Measurements from ENCODE around the gene DOP1B.

DOP1B gene

GRCh38 chr21:36175771-36176565 is 19.3 kb downstream of the DOP1B start:
- no peak for TF ChIP-seq CTCF (IDR thresholded peaks at IDR 0.05; ENCODE audit: borderline replicate concordance, insufficient read depth, low read depth, low read length)
- H3K4me3 ChIP-seq (ENCODE audit: low read depth, low read length): no peak overlapping the region

- TF ChIP-seq CTCF (IDR thresholded peaks at IDR 0.05; ENCODE audit: borderline replicate concordance, insufficient read depth, low read depth, low read length): no peak
- no peak overlapping the region for H3K4me3 ChIP-seq (ENCODE audit: low read depth, low read length)
These were observed 21.7 kb downstream of the DOP1B start for GRCh38 chr21:36178349-36178748.

GRCh38 chr21:36179145-36179544 is 22.5 kb downstream of the DOP1B start:
- no peak for TF ChIP-seq CTCF (IDR thresholded peaks at IDR 0.05; ENCODE audit: borderline replicate concordance, insufficient read depth, low read depth, low read length)
- H3K4me3 ChIP-seq (ENCODE audit: low read depth, low read length): no peak overlapping the region

- no peak overlapping the region for H3K4me3 ChIP-seq (ENCODE audit: low read depth, low read length)
- no peak for TF ChIP-seq CTCF (IDR thresholded peaks at IDR 0.05; ENCODE audit: borderline replicate concordance, insufficient read depth, low read depth, low read length)
These were observed 24.3 kb downstream of the DOP1B start for GRCh38 chr21:36180963-36181362.

- no peak overlapping the region for H3K4me3 ChIP-seq (ENCODE audit: low read depth, low read length)
- no peak for TF ChIP-seq CTCF (IDR thresholded peaks at IDR 0.05; ENCODE audit: borderline replicate concordance, insufficient read depth, low read depth, low read length)
These were observed 26.6 kb downstream of the DOP1B start for GRCh38 chr21:36183144-36183795.

GRCh38 chr21:36184545-36184944 is 27.9 kb downstream of the DOP1B start:
- no peak for TF ChIP-seq CTCF (IDR thresholded peaks at IDR 0.05; ENCODE audit: borderline replicate concordance, insufficient read depth, low read depth, low read length)
- H3K4me3 ChIP-seq (ENCODE audit: low read depth, low read length): no peak overlapping the region

- no peak for TF ChIP-seq CTCF (IDR thresholded peaks at IDR 0.05; ENCODE audit: borderline replicate concordance, insufficient read depth, low read depth, low read length)
- no peak overlapping the region for H3K4me3 ChIP-seq (ENCODE audit: low read depth, low read length)
These were observed 28.9 kb downstream of the DOP1B start for GRCh38 chr21:36185523-36185922.

Measured in GM12875 (cell line).